HG03521 (cell line): ENCODE measurements around the gene POLR1G.
"Not testable (repeated sequence)": the region's sequence is repeated elsewhere in the genome, so short reads cannot be mapped to it uniquely, and the experiment has no call there.

Experiments used
- ATAC-seq: cut with Tn5 transposase; IDR thresholded peaks from one replicate; pipeline ENCODE4 v1.9.1; 2021; ENCODE audit warnings: mild to moderate bottlenecking, moderate library complexity; ENCODE audit not compliant: unreplicated experiment

Gene POLR1G

GRCh38 chr19:45395821-45396617 lies 10.4 kb upstream of the POLR1G start:
- no peak for ATAC-seq

GRCh38 chr19:45400192-45400591 lies 6.3 kb upstream of the POLR1G start:
- ATAC-seq, result no peak

GRCh38 chr19:45401815-45402214 lies 4.6 kb upstream of the POLR1G start:
- no peak for ATAC-seq

DNA sequence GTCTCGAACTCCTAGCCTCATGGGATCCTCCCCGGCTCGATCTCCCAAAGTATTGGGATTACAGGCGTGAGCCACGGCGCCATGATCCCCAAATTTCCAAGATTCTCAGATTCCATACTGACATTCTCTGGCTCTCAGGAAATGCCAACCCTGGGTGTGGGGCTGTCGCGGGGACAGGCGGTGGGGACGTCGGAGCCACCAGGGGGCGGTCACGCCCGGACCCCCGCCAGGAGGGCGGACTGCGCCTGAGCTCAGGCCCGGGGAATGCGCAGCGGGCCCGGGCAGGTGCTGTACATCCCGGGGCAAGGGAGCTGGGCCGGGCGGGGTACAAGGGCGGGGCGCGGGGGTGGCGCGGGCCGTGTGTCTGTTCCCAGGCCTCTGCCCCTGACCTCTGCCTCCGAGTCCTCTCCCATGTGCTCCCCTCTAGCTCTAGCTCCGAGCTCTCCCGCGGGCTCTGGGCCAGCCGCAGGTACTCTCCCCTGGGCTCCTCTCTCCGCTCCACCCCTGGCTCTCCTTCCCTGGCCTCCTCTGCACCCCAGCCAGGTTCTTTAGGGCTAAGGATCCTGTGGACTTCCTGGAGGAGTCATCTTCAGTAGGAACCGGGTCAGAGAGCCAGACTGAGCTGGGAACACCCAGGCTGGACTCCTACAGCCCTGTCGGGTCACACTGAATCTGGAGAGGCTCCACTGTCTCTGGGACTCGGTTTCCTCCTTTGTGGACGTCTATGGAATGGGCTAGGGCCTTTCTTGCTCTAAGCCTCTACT lies 4.0 kb upstream of the POLR1G start:
- ATAC-seq, result no peak

DNA sequence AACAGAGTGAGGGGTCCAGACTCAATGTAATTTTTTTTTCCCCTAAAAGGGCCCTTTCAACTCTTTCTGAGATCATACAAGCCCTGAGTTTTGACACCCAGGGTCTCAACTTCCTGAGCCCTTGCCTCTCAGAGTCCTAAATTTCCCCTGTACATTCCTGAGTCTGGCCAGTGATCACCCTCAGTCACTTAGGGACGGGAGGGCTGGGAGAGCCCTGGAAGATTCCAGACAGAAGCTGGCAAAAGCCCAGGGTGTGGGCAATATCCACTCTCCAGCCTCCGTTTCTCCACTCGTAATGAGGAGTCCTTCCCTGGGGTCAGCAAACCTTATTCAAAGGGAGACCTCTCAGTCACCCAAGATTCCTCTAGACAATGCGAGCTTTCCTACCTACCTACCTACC lies 3.2 kb upstream of the POLR1G start:
- ATAC-seq, result no peak

GRCh38 chr19:45403781-45404556 lies 2.5 kb upstream of the POLR1G start:
- ATAC-seq, result no peak

GRCh38 chr19:45404557-45405434 lies 1.6 kb upstream of the POLR1G start, which contains the start of gene PPP1R13L:
TSS of gene PPP1R13L (minus strand) at chr19:45405069. CDS start at chr19:45398318, 6,751 bp downstream.
- ATAC-seq, result peak; percentile 13

GRCh38 chr19:45405435-45406225 lies 814 bp upstream of the POLR1G start:
- ATAC-seq, result peak; percentile 40

GRCh38 chr19:45407091-45407375 lies 589 bp downstream of the POLR1G start:
- ATAC-seq, result no peak

- not testable (repeated sequence) for ATAC-seq
These were observed 1.1 kb downstream of the POLR1G start for GRCh38 chr19:45407585-45407984.

DNA sequence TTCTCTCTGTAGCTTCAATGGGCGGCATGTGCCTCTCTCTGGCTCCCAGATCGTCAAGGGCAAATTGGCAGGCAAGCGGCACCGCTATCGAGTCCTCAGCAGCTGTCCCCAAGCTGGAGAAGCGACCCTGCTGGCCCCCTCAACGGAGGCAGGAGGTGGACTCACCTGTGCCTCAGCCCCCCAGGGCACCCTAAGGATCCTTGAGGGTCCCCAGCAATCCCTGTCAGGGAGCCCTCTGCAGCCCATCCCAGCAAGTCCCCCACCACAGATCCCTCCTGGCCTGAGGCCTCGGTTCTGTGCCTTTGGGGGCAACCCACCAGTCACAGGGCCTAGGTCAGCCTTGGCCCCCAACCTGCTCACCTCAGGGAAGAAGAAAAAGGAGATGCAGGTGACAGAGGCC lies 1.7 kb downstream of the POLR1G start:
- no peak for ATAC-seq

- ATAC-seq, result no peak
These were observed 2.5 kb downstream of the POLR1G start for GRCh38 chr19:45408830-45409556.

DNA sequence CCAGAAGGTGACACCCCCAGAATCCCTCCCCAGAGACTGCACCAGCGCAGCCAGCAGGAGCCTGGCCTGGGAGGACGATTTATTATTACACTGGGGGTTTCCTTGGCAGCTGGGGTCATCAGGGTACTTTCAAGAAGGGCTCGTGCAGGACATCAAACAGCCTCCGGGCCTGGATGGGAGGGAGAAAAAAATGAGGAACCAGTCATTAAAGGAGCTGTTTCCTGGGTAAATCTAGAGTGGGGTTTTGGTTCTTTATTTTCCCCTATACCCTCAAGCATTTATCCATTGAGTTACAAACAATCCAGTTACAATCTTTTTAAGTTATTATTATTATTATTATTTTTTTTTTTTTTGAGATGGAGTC lies 3.1 kb downstream of the POLR1G start:
- no peak for ATAC-seq

- not testable (repeated sequence) for ATAC-seq
These were observed 3.9 kb downstream of the POLR1G start for GRCh38 chr19:45410330-45410729.

DNA sequence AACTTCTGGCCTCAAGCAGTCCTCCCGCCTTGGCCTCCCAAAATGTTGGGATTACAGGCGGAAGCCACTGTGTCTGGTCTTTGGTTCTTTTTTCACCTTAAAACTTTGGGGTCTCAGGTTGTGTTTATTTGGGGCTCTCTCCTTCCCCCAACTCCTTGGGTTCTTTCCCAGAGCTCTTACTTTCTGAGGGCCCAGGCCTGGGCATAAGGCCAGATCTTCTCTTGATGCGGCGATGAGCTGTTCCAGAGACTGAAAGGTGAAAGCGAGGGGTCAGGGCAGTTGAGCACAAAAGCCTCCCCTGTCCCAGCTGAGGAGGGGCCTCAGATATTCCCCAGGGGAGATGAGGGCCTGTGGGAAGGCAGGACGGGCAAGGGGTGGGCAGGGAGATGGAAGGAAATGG lies 7.1 kb downstream of the POLR1G start:
- ATAC-seq, result no peak

GRCh38 chr19:45414468-45414867 lies 8.0 kb downstream of the POLR1G start:
- ATAC-seq, result no peak

DNA sequence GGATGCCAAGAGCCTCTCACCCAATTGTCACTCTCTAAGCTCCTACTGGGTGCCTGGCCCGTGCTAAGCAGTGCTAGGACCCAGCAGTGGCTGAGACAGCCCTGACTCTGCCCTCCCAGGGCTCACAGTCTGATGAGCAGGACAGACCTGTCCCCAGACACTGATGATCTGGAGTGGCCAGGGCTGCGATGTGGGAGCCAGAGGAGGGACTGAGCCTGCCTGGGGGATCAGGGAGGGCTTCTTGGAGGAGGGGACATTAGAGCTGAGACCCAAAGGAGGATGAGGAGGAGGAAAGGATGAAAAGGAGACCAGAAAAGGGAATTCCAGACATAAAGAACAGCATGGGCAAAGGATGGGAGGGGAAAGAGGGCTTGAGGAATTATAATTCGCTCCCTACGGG lies 10.7 kb downstream of the POLR1G start:
- ATAC-seq, result no peak

DNA sequence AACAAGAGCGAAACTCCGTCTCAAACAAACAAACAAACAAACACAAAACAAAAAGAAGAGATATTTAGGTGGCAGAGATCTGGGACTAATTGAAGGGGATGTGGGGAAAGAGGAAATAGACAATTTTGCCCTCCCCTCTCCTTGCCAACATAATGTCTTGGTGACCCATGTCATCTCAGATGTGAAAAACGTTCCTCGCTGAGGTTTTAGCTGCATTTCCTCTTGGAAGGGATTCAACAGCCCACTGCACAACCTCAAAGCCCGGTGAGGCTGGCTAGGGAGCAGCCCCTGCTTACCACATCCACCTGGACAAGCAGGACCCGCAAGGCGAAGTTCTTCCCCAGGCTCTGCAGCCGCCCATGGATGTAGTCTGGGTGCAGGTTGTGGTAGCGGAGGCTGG lies 12.4 kb downstream of the POLR1G start:
- no peak for ATAC-seq

DNA sequence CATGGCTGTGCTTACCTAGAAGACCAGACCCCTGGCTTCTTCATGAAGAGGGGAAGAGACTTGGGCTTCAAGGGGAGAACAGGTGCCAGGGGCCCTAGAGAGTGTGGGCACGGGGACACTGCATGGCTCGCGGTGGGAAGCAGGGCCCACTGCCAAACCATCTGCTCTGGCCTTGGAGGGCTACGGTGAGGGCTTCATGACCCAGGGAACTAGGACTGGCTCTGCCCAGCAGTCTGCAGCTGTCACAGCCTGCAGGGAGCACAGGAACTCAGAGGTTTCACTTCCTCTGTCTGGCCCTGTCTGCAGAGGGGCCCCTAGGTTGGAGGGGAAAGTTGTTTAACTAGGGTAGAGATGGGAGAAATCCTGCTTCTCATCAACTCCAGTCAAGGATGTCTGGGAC lies 13.0 kb downstream of the POLR1G start:
- ATAC-seq, result peak; percentile 42
